ENCODE results near the gene RCOR3.
A peak's percentile ranks its signal among the peaks of the same experiment; 100 is the strongest.

The RCOR3 gene

GRCh38 chr1:211323156-211324063, 64.2 kb downstream of the RCOR3 start:
- TF ChIP-seq CTCF (IDR thresholded peaks at IDR 0.05; ENCODE audit: control insufficient read depth, extremely low read depth, insufficient read depth) = peak; percentile 97
- H3K4me3 ChIP-seq (ENCODE audit: low read depth, low read length) = no peak overlapping the region
- DNase-seq (ENCODE audit: low read depth) = peak; percentile 30

GRCh38 chr1:211324992-211325775, 66.0 kb downstream of the RCOR3 start:
- no peak for TF ChIP-seq CTCF (IDR thresholded peaks at IDR 0.05; ENCODE audit: control insufficient read depth, extremely low read depth, insufficient read depth)
- DNase-seq (ENCODE audit: low read depth) = no peak
- no peak overlapping the region for H3K4me3 ChIP-seq (ENCODE audit: low read depth, low read length)

- H3K4me3 ChIP-seq (ENCODE audit: low read depth, low read length) = peak overlapping the region; percentile 42
- no peak for TF ChIP-seq CTCF (IDR thresholded peaks at IDR 0.05; ENCODE audit: control insufficient read depth, extremely low read depth, insufficient read depth)
- no peak for DNase-seq (ENCODE audit: low read depth)
These were observed 67.0 kb downstream of the RCOR3 start for GRCh38 chr1:211326140-211326527.

GRCh38 chr1:211326528-211327345, 67.6 kb downstream of the RCOR3 start, which contains the start of gene TRAF5:
Gene TRAF5, plus strand, starts transcription at chr1:211326833. Its CDS starts 26,407 bp downstream, at chr1:211353240.
- no peak for TF ChIP-seq CTCF (IDR thresholded peaks at IDR 0.05; ENCODE audit: control insufficient read depth, extremely low read depth, insufficient read depth)
- no peak for DNase-seq (ENCODE audit: low read depth)
- H3K4me3 ChIP-seq (ENCODE audit: low read depth, low read length) = peak within 1 kb of the TSS; percentile 42

- TF ChIP-seq CTCF (IDR thresholded peaks at IDR 0.05; ENCODE audit: control insufficient read depth, extremely low read depth, insufficient read depth) = no peak
- peak overlapping the region; percentile 42 for H3K4me3 ChIP-seq (ENCODE audit: low read depth, low read length)
- no peak for DNase-seq (ENCODE audit: low read depth)
These were observed 68.3 kb downstream of the RCOR3 start for GRCh38 chr1:211327346-211327921.

GRCh38 chr1:211328084-211328694, 69.0 kb downstream of the RCOR3 start:
- no peak for DNase-seq (ENCODE audit: low read depth)
- H3K4me3 ChIP-seq (ENCODE audit: low read depth, low read length) = no peak overlapping the region
- no peak for TF ChIP-seq CTCF (IDR thresholded peaks at IDR 0.05; ENCODE audit: control insufficient read depth, extremely low read depth, insufficient read depth)

Measured in LNCaP clone FGC (cell line).